Stimulated activated naive CD8-positive, alpha-beta T cell treated with anti-CD3 and anti-CD28 coated beads, Interleukin-15, amount 100 ng/mL, for 72 hours (primary cell): ENCODE measurements around the gene DNAJA3.

Source experiments
- ATAC-seq: fragments of 150-1000 bp; cut with Tn5 transposase; 2 replicates; pipeline ENCODE4 v1.10.0; 2021; ENCODE audit warnings: mild to moderate bottlenecking, moderate library complexity
- DNase-seq, 2 donors: peaks; one replicate each; pipeline ENCODE4 v3.0.0; 2021 to 2022
- H3K27ac Mint-ChIP-seq, 2 donors: one replicate each; pipeline ENCODE4 v1.8.0; 2022; ENCODE audit warnings: mild to moderate bottlenecking in 2 of 2, mixed read lengths in 2 of 2, moderate library complexity in 2 of 2
- H3K27me3 Mint-ChIP-seq: one replicate; pipeline ENCODE4 v1.8.0; 2022; ENCODE audit warnings: mixed read lengths
- H3K4me1 Mint-ChIP-seq: one replicate; pipeline ENCODE4 v1.8.0; 2022; ENCODE audit warnings: mild to moderate bottlenecking, mixed read lengths
- H3K4me3 Mint-ChIP-seq, 2 donors: one replicate each; pipeline ENCODE4 v1.8.0; 2022; ENCODE audit warnings: mild to moderate bottlenecking in 2 of 2, mixed read lengths in 2 of 2, moderate library complexity in 1 of 2
- H3K9me3 Mint-ChIP-seq, 2 donors: one replicate each; pipeline ENCODE4 v1.8.0; 2022; ENCODE audit warnings: mixed read lengths in 2 of 2

Gene DNAJA3

GRCh38 chr16:4425378-4426020, at the start of gene DNAJA3:
Gene DNAJA3 (plus strand): TSS chr16:4425868. CDS start chr16:4425882, 14 bp downstream.
- Mint-ChIP-seq H3K27ac (peak within 1 kb of the TSS; percentile 100), H3K4me3 (peak within 1 kb of the TSS; percentile 97 to 98), H3K4me1 (peaks cover 46% of the 10 kb centered on the region), H3K9me3 (no peaks in the 10 kb centered on the region), H3K27me3 (no peaks in the 10 kb centered on the region)
- DNase-seq (peak; percentile 92 to 93), ATAC-seq (peak; percentile 94)

GRCh38 chr16:4376126-4376892, 49.4 kb upstream of the DNAJA3 start:
- H3K4me3 Mint-ChIP-seq = no peak overlapping the region

GRCh38 chr16:4376893-4377572, 48.6 kb upstream of the DNAJA3 start:
- no peaks in the 10 kb centered on the region for H3K27me3 Mint-ChIP-seq
- DNase-seq (no peak), ATAC-seq (no peak)
- no peak overlapping the region for H3K27ac Mint-ChIP-seq
- peaks cover 36% of the 10 kb centered on the region for H3K4me1 Mint-ChIP-seq
- no peaks in the 10 kb centered on the region for H3K9me3 Mint-ChIP-seq
- H3K4me3 Mint-ChIP-seq = no peak overlapping the region

More at GRCh38 chr16:4376126-4376892, 49.4 kb upstream of the DNAJA3 start:
- Mint-ChIP-seq H3K27ac (no peak overlapping the region), H3K9me3 (no peaks in the 10 kb centered on the region), H3K4me1 (peaks cover 37% of the 10 kb centered on the region), H3K27me3 (no peaks in the 10 kb centered on the region)
- no peak for DNase-seq
- ATAC-seq = no peak

- Mint-ChIP-seq H3K27me3 (no peaks in the 10 kb centered on the region), H3K9me3 (no peaks in the 10 kb centered on the region), H3K27ac (peak overlapping the region in 1 of 2 donors; percentile 10), H3K4me1 (peaks cover 30% of the 10 kb centered on the region), H3K4me3 (no peak overlapping the region)
- no peak for ATAC-seq
- DNase-seq = no peak
Observed at GRCh38 chr16:4377573-4378154, 48.0 kb upstream of the DNAJA3 start.

GRCh38 chr16:4378161-4378666, 47.5 kb upstream of the DNAJA3 start:
- peaks cover 27% of the 10 kb centered on the region for H3K4me1 Mint-ChIP-seq
- no peaks in the 10 kb centered on the region for H3K9me3 Mint-ChIP-seq
- H3K27ac Mint-ChIP-seq = peak overlapping the region in 1 of 2 donors; percentile 10
- ATAC-seq (peak; percentile 4), DNase-seq (no peak)
- no peaks in the 10 kb centered on the region for H3K27me3 Mint-ChIP-seq
- no peak overlapping the region for H3K4me3 Mint-ChIP-seq

- Mint-ChIP-seq H3K4me1 (peaks cover 19% of the 10 kb centered on the region), H3K27me3 (no peaks in the 10 kb centered on the region), H3K27ac (no peak overlapping the region), H3K4me3 (no peak overlapping the region), H3K9me3 (no peaks in the 10 kb centered on the region)
- ATAC-seq = peak; percentile 2
- no peak for DNase-seq
Observed at GRCh38 chr16:4378999-4379690, 46.5 kb upstream of the DNAJA3 start.

GRCh38 chr16:4380119-4381063, 45.3 kb upstream of the DNAJA3 start:
- ATAC-seq (no peak), DNase-seq (no peak)
- Mint-ChIP-seq H3K4me1 (peaks cover 16% of the 10 kb centered on the region), H3K27me3 (no peaks in the 10 kb centered on the region), H3K9me3 (no peaks in the 10 kb centered on the region), H3K4me3 (no peak overlapping the region), H3K27ac (peak overlapping the region in 1 of 2 donors; percentile 94)

GRCh38 chr16:4381072-4381934, 44.4 kb upstream of the DNAJA3 start:
- ATAC-seq = no peak
- H3K27ac Mint-ChIP-seq = no peak overlapping the region

GRCh38 chr16:4381935-4382794, 43.5 kb upstream of the DNAJA3 start:
- no peak overlapping the region for H3K4me3 Mint-ChIP-seq
- no peaks in the 10 kb centered on the region for H3K27me3 Mint-ChIP-seq
- no peak overlapping the region for H3K27ac Mint-ChIP-seq
- ATAC-seq (peak; percentile 20), DNase-seq (no peak)
- H3K9me3 Mint-ChIP-seq = no peaks in the 10 kb centered on the region
- H3K4me1 Mint-ChIP-seq = peaks cover 34% of the 10 kb centered on the region

More at GRCh38 chr16:4381072-4381934, 44.4 kb upstream of the DNAJA3 start:
- no peak overlapping the region for H3K4me3 Mint-ChIP-seq
- H3K4me1 Mint-ChIP-seq = peaks cover 25% of the 10 kb centered on the region
- H3K27me3 Mint-ChIP-seq = no peaks in the 10 kb centered on the region
- no peak for DNase-seq
- H3K9me3 Mint-ChIP-seq = no peaks in the 10 kb centered on the region

- H3K4me3 Mint-ChIP-seq = no peak overlapping the region
Observed at GRCh38 chr16:4382795-4383357, 42.8 kb upstream of the DNAJA3 start.

GRCh38 chr16:4383591-4384444, 41.9 kb upstream of the DNAJA3 start:
- H3K4me3 Mint-ChIP-seq = no peak overlapping the region
- peaks cover 29% of the 10 kb centered on the region for H3K4me1 Mint-ChIP-seq
- no peaks in the 10 kb centered on the region for H3K27me3 Mint-ChIP-seq
- H3K27ac Mint-ChIP-seq = peak overlapping the region in 1 of 2 donors; percentile 63
- no peak for DNase-seq
- no peaks in the 10 kb centered on the region for H3K9me3 Mint-ChIP-seq
- no peak for ATAC-seq

More at GRCh38 chr16:4382795-4383357, 42.8 kb upstream of the DNAJA3 start:
- Mint-ChIP-seq H3K9me3 (no peaks in the 10 kb centered on the region), H3K27me3 (no peaks in the 10 kb centered on the region), H3K4me1 (peaks cover 34% of the 10 kb centered on the region), H3K27ac (no peak overlapping the region)
- ATAC-seq (no peak), DNase-seq (no peak)
